ENCODE data around the gene INTS15.

INTS15 gene

DNA sequence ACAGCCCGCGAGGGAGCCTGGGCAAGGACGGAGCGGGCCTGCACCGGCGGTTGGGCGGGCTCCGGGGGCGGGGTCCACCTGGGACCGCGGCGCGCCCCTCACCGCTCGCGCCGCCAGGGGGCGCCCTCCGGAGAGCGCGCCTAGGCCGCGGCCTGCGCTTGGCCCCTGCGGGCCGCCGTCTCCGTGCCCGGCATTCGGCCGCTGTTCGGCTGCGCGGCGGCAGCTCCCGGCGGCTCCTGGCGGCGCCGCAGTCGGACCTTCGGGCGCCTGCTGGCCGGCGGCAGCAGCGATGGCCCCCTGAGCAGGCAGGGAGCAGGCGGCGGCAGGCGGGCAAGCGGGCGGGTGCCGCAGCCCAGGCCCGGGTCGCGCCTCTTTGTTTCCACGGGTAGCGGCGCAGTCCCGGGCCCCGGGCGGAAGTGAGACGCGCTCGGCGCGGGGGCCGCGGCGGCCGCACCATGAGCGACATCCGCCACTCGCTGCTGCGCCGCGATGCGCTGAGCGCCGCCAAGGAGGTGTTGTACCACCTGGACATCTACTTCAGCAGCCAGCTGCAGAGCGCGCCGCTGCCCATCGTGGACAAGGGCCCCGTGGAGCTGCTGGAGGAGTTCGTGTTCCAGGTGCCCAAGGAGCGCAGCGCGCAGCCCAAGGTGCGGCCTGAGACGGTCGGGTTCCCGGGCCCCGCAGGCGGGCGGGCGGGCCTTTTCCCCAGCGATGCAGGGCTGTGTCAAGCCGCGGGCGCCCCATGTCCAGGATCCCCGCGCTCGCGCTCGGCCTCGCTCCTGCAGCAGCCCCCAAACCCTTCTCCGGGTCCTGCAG lies at the start of gene INTS15:
TSS of gene INTS15 (plus strand) at position 193 of the 816 bp plus-strand sequence. CDS start at position 456, 263 bp downstream.
- DNase-seq, result peak; percentile 95

GRCh38 chr7:6542368-6542767 lies 47.5 kb upstream of the INTS15 start:
- no peak for DNase-seq

DNA sequence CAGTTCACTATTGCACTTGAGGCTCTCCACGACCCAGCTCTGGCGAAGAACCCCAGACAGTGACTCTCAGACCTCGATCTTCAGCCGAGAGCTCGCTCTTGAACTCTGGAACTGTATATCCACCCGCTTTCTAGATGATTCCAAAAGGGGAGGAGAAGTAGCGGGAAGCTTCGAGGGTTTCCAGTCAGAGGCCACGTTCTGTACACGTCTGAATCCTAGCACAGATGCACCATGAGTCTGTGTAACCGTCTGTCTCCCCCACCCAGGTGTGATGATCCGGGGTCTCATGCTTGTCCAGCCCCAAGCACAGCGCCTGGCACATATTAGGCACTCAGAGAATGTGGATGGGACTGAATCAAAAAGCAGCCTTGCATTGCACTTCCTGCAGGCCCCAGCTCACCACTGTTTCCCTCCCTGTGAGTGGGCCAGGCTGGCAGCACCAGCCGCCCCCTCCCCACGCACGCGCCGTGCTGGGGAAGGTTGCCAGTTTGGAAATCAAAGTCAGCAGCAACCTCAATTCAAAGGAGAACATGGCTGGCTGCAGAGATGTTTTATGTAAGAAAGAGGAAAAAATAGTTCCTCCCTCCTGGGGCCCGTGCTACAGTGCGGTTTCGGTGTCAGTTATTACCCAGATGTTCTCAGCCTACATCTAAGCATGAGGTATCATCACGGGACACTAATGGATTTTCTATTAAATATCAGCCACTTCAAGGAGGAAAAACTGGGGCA lies 44.3 kb upstream of the INTS15 start:
- no peak for DNase-seq

DNA sequence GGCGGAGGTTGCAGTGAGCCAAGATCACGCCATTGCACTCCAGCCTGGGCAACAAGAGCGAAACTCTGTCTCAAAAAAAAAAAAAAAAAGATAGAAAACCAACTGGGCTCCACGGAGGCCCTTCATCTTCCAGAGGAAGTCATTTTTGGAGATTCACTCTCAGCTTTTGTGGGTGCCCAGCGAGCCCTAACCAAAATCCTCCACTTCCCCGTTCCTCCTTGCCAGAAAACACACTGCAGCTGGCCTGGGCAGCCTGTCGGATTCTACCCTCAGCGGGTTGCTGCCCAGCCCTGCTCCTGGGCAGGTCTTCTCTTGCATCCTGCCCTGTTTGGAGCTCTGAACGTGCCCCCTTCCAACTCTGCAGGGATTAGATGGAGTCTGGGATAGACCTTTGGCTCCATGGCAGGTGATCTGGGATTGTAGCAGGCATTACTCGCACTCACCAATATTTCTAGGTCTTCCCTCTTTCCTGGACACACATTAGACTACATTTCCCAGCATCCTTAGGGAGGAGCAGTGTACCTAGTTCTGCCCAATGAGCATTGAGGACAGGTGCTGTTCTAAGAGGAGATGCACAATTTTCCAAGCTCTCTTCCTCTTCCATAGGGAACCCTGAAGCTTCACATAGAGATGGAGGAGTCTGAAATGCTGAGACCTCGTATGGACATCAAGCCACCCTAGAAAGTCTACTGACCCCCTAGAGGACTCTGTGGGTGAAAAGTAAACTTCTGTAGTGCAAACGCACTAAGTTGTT lies 43.1 kb upstream of the INTS15 start:
- DNase-seq, result peak; percentile 70

- DNase-seq, result no peak
Measured at GRCh38 chr7:6547400-6547799, 42.4 kb upstream of the INTS15 start.

DNA sequence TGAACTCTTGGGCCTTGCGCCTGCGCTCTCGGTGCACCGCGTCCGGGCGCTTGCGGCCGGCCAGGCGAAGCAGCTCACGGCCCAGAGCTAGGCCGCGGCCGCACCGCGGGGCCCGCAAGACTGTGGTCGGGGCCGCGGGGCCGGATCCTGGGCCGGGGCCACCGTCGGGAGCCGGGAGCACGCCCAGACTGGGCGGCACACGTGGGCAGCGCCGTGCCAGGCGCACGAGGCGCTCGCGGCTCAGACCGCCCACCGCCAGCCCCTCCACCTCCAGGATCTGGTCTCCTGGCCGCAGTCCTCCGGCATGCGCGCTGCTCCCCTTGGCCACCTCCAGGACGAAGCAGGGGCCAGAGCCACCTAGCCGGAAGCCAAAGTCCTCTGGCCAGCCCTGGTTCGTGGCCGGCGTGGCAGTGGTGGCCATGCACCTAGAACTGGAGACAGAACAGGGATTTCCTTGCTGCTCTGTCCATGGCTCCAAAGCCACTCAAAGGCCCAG lies 38.8 kb upstream of the INTS15 start, which contains the start of gene GRID2IP:
TSS of gene GRID2IP (minus strand) at position 446 of the 496 bp plus-strand sequence. CDS start at position 421, 25 bp downstream.
- no peak for DNase-seq

GRCh38 chr7:6553448-6554044 lies 36.3 kb upstream of the INTS15 start:
- DNase-seq, result no peak

DNA sequence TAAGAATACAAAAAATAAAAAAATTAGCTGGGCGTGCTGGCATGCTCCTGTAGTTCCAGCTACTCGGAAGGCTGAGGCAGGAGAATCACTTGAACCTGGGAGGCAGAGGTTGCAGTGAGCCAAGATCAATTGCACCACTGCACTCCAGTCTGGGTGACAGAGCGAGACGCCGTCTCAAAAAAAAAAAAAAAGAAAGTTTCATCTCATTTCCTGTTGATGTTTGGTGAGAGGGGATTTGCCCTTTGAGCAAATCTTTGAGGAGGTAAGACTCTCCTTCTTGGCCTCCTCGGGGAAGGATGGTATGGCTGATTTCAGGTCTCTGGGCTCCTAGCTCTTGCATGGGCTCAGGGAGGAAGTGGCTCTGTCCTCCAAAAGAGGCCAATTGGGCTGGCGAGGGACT lies 35.0 kb upstream of the INTS15 start:
- DNase-seq, result no peak

- peak; percentile 67 for DNase-seq
Measured at GRCh38 chr7:6556196-6556595, 33.6 kb upstream of the INTS15 start.

DNA sequence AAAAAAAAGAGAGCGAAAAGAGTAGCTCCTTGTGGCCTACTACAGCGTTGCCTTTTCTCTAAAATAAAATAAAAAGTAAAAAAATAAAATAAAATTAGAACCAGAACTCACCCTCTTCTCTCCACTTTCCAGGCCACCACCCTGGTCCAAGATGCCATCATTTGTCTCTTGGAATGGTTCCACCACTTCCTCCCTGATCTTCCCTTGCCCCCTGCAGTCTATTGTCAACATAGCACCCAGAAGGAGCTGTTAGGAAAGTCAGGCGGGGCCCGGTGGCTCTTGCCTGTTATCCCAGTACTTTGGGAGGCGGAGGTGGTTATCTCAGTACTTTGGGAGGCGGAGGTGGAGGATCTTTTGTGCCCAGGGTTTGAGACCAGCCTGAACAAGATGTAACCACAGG lies 31.0 kb upstream of the INTS15 start:
- peak; percentile 69 for DNase-seq

DNA sequence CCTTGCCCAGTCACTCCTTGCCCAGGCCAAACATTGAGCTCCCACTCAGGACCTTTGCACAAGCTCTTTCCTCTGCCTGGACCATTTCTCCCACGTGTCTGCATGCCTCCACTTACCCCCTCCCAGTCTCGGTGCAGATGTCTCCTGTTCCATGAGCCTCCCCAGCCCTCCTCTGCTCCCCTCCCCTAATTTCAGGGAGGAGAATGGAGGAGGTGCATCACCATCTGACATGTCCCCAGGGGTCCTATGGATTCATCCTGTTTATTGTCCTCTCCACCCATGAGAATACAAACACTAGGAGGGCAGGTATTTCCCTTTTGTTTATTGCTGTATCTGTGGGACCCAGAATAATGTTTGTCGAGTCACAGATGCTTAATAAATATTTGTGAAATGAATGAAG lies 29.9 kb upstream of the INTS15 start:
- no peak for DNase-seq

GRCh38 chr7:6562106-6562505 lies 27.7 kb upstream of the INTS15 start:
- no peak for DNase-seq

- DNase-seq, result no peak
Measured at GRCh38 chr7:6563936-6564770, 25.7 kb upstream of the INTS15 start.

- DNase-seq, result no peak
Measured at GRCh38 chr7:6565655-6566054, 24.2 kb upstream of the INTS15 start.

GRCh38 chr7:6567886-6568285 lies 21.9 kb upstream of the INTS15 start:
- no peak for DNase-seq

DNA sequence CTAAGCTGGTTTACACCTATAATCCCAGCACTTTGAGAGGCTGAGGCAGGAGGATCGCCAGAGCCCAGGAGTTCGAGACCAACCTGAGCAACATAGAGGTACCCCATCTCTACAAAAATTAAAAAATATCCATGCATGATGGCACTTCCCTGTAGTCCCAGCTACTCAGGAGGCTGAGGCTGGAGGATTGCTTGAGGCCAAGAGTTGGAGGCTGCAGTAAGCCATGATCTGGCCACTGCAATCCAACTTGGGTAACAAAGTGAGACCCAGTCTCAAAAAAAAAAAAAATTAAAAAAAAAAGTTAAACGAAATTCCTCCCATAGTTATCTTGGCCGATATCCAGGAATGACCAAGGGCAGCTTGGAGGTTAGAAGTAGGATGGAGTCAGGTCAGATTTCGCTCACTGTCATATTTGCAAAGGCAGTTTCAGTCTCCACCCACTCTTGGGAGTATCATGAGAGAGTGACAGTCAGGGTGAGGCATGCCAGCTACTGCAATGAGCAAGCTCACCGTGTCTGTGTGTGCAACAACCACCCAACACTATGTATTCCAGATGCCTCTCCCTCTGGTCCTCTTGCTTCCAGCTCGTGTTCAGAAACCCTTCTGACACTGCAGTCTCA lies 18.6 kb upstream of the INTS15 start:
- peak; percentile 36 for DNase-seq

DNA sequence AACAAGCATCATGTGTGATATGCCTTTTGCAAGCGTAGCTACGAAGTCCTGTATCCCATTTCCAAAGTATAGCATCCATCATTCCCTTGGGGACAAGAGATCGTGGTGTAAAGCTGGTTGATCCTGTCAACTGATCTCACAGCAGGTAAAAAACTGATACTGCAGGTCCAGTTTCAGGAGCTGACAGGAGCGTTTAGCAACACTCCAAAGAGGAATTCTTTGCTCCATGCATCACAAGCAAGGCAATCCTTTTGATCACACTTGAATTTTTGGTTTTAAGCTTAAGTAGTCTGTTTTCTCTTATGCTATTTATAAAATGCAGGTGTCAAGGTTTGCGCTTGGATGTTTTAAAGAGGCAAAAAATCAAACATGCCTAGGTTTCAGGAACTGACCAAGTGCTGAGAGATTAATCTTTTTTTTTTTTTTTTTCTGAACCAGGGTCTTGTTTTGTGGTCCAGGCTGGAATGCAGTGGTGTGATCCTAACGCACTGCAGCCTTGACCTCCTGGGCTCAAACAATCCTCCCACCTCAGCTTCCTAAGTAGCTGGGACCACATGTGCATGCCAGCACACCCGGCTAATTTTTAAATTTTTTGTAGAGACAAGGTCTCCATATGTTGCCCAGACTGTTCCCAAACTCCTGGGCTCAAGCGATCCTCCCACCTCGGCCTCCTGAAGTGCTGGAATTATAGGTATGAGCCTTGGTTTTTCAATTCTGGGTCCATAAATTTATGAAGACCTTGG lies 14.4 kb upstream of the INTS15 start:
- no peak for DNase-seq

DNA sequence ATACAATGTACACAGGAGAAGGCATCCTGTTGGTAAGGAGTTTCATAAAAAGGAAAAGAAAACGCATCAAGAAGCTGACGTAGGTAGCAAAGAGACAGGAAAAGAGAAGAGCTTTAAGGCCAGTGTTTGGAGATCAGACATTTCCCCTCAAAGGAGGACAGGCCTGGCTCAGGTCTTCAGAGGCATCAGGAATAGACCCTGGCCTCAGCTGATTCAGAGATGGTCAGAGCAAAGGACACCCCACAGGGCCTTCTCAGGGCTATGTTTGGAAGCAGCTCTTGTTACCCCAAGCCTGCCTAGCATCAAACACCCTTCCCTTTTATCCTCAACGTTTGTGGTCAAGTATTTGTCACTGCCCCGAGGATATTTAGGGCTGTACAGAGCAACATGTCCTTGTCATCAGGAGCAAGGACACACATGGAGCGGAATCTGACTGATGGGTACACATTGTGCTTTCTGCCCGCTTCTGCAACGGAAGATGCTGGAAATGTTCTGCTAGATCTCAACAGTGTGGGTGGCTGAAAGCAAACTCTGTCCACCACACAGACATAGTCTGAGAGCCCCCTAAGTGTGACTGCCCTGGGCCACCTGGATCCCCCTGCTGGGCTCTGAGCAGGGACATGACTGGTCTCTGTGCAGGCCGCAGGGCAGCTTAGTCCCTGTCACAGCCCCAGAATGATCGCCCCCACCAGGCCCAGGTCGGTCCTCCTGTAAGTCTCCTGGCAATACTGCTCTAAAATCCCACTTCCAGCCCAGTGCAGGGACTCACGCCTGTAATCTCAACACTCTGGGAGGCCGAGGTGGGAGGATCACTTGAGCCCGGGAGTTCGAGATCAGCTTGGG lies 13.6 kb upstream of the INTS15 start:
- peak; percentile 62 for DNase-seq

GRCh38 chr7:6576867-6577368 lies 12.9 kb upstream of the INTS15 start:
- DNase-seq, result peak; percentile 62

Data from DMS53 (cell line).